ENCODE results near the gene GRM7. TPM values are rescaled to one million over a fixed set of nuclear protein-coding genes. Genes with fewer than 3 reads are reported as not detected.

Gene GRM7
- total and polyA plus RNA-seq, 4 donors: 0.08 to 0.33 TPM; not detected in 2

GRCh38 chr3:7678521-7678920 lies 817.6 kb downstream of the GRM7 start:
- H3K4me1 ChIP-seq (ENCODE audit: control insufficient read depth in 4 of 4, insufficient read depth in 4 of 4, low read length in 3 of 4): peaks cover 0 to 8% (median 0%) of the 10 kb centered on the region in 4 donors
- TF ChIP-seq CTCF (IDR thresholded peaks at IDR 0.05; ENCODE audit: low read depth, low read length, missing input control) (no peak), HNF4A (conservative IDR thresholded peaks at IDR 0.05) (no peak), MAX (IDR thresholded peaks at IDR 0.05) (no peak), GABPA (IDR thresholded peaks at IDR 0.05 in 1 of 2, conservative IDR thresholded peaks at IDR 0.05 in 1 of 2) (no peak), RXRA (IDR thresholded peaks at IDR 0.05) (no peak), REST (IDR thresholded peaks at IDR 0.05) (no peak), YY1 (IDR thresholded peaks at IDR 0.05) (no peak), JUND (IDR thresholded peaks at IDR 0.05) (no peak), EGR1 (IDR thresholded peaks at IDR 0.05; ENCODE audit: low read depth in 2 of 2) (no peak), FOXA2 (IDR thresholded peaks at IDR 0.05) (no peak), ATF3 (IDR thresholded peaks at IDR 0.05) (no peak), NR2F2 (IDR thresholded peaks at IDR 0.05) (no peak), SP1 (IDR thresholded peaks at IDR 0.05) (no peak), FOXA1 (IDR thresholded peaks at IDR 0.05) (no peak), RAD21 (IDR thresholded peaks at IDR 0.05) (no peak), HNF4G (IDR thresholded peaks at IDR 0.05) (no peak), TAF1 (conservative IDR thresholded peaks at IDR 0.05) (no peak), ZBTB33 (IDR thresholded peaks at IDR 0.05) (no peak)
- no peak for DNase-seq (ENCODE audit: low spot score)
- no peak overlapping the region for H3K9ac ChIP-seq (ENCODE audit: low read depth in 1 of 2, low read length in 2 of 2)
- H3K9me3 ChIP-seq (ENCODE audit: control insufficient read depth in 4 of 4, low read length in 3 of 4): no peaks in the 10 kb centered on the region
- H3K27ac ChIP-seq (ENCODE audit: low read depth in 1 of 2, low read length in 2 of 2): no peak overlapping the region
- 84% methylated on average over 3 of the region's 3 CpGs for WGBS
- H3K27me3 ChIP-seq (ENCODE audit: control insufficient read depth in 4 of 4, insufficient read depth in 4 of 4, low read length in 3 of 4): no peaks in the 10 kb centered on the region
- H3K4me3 ChIP-seq (ENCODE audit: low read depth in 1 of 3, low read length in 3 of 3): no peak overlapping the region
- no peaks in the 10 kb centered on the region for H3K36me3 ChIP-seq (ENCODE audit: control insufficient read depth in 4 of 4, insufficient read depth in 3 of 4, low read depth in 1 of 4, low read length in 3 of 4)

Data from liver (tissue), 9 donors.